Mammary epithelial cell (primary cell): ENCODE measurements around the gene SENP7.

Experiments
- EZH2 ChIP-seq: IDR thresholded peaks from 2 replicates; pipeline ENCODE4 v1.6.1; 2012; ENCODE audit warnings: low read length, inconsistent platforms, borderline replicate concordance
- TF ChIP-seq, protein P1 (sequence below), 2 donors: IDR thresholded peaks in 1 of 2; conservative IDR thresholded peaks in 1 of 2; 2 replicates each; pipeline ENCODE4 v1.5.1; 2011 to 2012; ENCODE audit warnings: inconsistent platforms in 2 of 2, low read length in 2 of 2, mild to moderate bottlenecking in 2 of 2, control low read depth in 1 of 2, low read depth in 1 of 2; ENCODE audit not compliant: insufficient read depth in 1 of 2; ENCODE audit errors: extremely low read depth in 1 of 2

DNA sequence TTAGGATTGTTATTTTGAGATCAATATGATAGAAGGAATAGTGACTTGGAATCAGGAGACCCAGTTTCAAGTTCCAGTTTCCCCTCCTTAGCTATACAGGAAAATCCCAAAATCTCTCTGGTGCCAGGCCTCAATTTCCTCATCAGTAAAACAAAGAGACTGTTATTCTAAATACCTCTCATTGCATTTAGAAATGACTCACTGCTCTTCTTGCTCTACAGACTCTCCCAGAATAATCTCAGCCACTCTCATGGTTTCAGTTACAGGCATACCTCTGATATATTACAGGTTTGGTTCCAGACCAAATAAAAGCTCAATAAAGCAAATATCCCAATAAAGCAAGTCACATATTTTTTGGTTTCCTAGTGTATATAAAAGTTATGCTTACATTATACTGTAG lies 221.0 kb downstream of the SENP7 start:
- TF ChIP-seq, protein P1, sequence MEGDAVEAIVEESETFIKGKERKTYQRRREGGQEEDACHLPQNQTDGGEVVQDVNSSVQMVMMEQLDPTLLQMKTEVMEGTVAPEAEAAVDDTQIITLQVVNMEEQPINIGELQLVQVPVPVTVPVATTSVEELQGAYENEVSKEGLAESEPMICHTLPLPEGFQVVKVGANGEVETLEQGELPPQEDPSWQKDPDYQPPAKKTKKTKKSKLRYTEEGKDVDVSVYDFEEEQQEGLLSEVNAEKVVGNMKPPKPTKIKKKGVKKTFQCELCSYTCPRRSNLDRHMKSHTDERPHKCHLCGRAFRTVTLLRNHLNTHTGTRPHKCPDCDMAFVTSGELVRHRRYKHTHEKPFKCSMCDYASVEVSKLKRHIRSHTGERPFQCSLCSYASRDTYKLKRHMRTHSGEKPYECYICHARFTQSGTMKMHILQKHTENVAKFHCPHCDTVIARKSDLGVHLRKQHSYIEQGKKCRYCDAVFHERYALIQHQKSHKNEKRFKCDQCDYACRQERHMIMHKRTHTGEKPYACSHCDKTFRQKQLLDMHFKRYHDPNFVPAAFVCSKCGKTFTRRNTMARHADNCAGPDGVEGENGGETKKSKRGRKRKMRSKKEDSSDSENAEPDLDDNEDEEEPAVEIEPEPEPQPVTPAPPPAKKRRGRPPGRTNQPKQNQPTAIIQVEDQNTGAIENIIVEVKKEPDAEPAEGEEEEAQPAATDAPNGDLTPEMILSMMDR (conservative IDR thresholded peaks at IDR 0.05 in 1 of 2, IDR thresholded peaks at IDR 0.05 in 1 of 2; ENCODE audit: extremely low read depth in 1 of 2, insufficient read depth in 1 of 2, low read depth in 1 of 2, low read length in 2 of 2): no peak
- no peak for TF ChIP-seq EZH2
